Gastrocnemius medialis (tissue), 4 donors: Measurements from ENCODE around the gene FKBP10.

Experiments used
- POLR2A ChIP-seq, 2 donors: fragments of 450-650 bp; IDR thresholded peaks; one replicate each; pipeline ENCODE4 v1.6.1; 2017; ENCODE audit warnings: antibody characterized with exemption in 2 of 2, mild to moderate bottlenecking in 2 of 2, moderate library complexity in 2 of 2
- TF ChIP-seq, protein P1 (sequence below), 5 experiments: fragments of 450-650 bp in 3 of 5; fragments of 200-600 bp in 2 of 5; sonication (generic) in 2 of 5; IDR thresholded peaks in 4 of 5; conservative IDR thresholded peaks in 1 of 5; 1 replicate in 4 of 5; 2 replicates in 1 of 5; pipeline ENCODE4 v1.5.1; 2016 to 2019; ENCODE audit warnings: antibody characterized with exemption in 5 of 5, mild to moderate bottlenecking in 3 of 5, moderate library complexity in 3 of 5

DNA sequence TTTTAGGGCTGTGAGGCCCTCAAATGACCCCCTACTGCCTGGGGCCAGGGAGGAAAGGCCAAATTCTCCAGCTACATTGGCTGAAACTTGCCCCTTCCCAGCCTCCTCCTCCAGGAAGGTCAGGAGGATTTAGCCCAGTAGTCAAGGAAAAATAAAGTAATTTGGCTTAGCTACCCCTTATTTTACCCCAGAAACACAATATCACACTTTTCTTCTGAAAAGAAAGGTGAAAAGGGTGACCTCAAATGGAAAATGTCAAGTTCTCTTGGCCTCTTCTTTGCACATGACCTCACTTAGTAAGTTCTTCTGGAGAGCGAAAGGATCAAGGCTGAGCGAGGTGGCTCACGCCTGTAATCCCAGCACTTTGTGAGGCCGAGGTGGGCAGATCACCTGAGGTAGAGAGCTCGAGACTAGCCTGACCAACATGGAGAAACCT is 18.2 kb upstream of the FKBP10 start:
- TF ChIP-seq, protein P1, sequence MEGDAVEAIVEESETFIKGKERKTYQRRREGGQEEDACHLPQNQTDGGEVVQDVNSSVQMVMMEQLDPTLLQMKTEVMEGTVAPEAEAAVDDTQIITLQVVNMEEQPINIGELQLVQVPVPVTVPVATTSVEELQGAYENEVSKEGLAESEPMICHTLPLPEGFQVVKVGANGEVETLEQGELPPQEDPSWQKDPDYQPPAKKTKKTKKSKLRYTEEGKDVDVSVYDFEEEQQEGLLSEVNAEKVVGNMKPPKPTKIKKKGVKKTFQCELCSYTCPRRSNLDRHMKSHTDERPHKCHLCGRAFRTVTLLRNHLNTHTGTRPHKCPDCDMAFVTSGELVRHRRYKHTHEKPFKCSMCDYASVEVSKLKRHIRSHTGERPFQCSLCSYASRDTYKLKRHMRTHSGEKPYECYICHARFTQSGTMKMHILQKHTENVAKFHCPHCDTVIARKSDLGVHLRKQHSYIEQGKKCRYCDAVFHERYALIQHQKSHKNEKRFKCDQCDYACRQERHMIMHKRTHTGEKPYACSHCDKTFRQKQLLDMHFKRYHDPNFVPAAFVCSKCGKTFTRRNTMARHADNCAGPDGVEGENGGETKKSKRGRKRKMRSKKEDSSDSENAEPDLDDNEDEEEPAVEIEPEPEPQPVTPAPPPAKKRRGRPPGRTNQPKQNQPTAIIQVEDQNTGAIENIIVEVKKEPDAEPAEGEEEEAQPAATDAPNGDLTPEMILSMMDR (IDR thresholded peaks at IDR 0.05 in 4 of 5, conservative IDR thresholded peaks at IDR 0.05 in 1 of 5), result no peak
- no peak for TF ChIP-seq POLR2A (IDR thresholded peaks at IDR 0.05)
